GM23338 (cell line): ENCODE results near the gene NEU3.

Source experiments
- EZH2 ChIP-seq: fragments of 200-600 bp; sonication (generic); IDR thresholded peaks from one replicate; pipeline ENCODE4 v1.8.0; 2017; ENCODE audit warnings: antibody characterized with exemption, mild to moderate bottlenecking, low read depth; ENCODE audit not compliant: unreplicated experiment
- ZNF331 ChIP-seq: fragments of 250-450 bp; sonication (Bioruptor Pico); IDR thresholded peaks from 2 replicates; pipeline ENCODE4 v1.5.0; 2020; ENCODE audit warnings: low read depth, mild to moderate bottlenecking, moderate library complexity

- TF ChIP-seq EZH2 (no peak), ZNF331 (CRISPR knock-in tag) (no peak)
Observed at GRCh38 chr11:74948898-74949752, 39.6 kb upstream of the NEU3 start, which contains the start of the genes SPCS2 and XRRA1.
